D721Med (cell line): ENCODE data around the gene ADIPOR1.
A peak's percentile ranks its signal among the peaks of the same experiment; 100 is the strongest.
"Not testable (repeated sequence)": the region's sequence is repeated elsewhere in the genome, so short reads cannot be mapped to it uniquely, and the experiment has no call there.

Experiments
- DNase-seq: peaks from one replicate; pipeline ENCODE4 v3.0.0; 2011; ENCODE audit warnings: low spot score; ENCODE audit not compliant: insufficient read length
- FAIRE-seq: peaks from 2 replicates; lab custom pipeline; 2011; peaks lifted over from hg19 to GRCh38; lab: Jason Lieb, UNC
- TF ChIP-seq, protein P1 (sequence below): IDR thresholded peaks from 2 replicates; pipeline ENCODE4 v1.5.1; 2012; ENCODE audit warnings: mild to moderate bottlenecking, control low read depth; ENCODE audit not compliant: insufficient read depth; ENCODE audit errors: missing control alignments

ADIPOR1 gene

DNA sequence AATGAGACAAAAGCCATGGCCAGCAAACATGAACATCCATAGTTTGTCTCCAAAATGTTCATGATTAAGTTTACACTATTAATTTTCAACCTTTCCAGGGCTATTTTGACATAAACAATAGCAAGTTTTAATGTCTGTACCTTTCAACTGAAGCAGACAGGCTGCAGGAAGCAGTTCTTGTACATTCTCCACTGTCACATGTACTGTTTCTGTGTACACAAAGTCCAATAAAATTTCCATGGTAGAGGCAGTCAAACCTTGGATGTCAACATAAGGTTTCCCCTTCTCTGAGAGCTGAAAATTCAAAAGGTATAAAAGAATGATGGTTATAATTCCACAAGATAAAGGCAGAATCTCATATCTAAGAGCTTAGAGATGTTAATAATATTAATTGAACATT is 38.5 kb downstream of the ADIPOR1 start:
- no peak for FAIRE-seq
- DNase-seq: no peak
- TF ChIP-seq, protein P1, sequence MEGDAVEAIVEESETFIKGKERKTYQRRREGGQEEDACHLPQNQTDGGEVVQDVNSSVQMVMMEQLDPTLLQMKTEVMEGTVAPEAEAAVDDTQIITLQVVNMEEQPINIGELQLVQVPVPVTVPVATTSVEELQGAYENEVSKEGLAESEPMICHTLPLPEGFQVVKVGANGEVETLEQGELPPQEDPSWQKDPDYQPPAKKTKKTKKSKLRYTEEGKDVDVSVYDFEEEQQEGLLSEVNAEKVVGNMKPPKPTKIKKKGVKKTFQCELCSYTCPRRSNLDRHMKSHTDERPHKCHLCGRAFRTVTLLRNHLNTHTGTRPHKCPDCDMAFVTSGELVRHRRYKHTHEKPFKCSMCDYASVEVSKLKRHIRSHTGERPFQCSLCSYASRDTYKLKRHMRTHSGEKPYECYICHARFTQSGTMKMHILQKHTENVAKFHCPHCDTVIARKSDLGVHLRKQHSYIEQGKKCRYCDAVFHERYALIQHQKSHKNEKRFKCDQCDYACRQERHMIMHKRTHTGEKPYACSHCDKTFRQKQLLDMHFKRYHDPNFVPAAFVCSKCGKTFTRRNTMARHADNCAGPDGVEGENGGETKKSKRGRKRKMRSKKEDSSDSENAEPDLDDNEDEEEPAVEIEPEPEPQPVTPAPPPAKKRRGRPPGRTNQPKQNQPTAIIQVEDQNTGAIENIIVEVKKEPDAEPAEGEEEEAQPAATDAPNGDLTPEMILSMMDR: no peak

DNA sequence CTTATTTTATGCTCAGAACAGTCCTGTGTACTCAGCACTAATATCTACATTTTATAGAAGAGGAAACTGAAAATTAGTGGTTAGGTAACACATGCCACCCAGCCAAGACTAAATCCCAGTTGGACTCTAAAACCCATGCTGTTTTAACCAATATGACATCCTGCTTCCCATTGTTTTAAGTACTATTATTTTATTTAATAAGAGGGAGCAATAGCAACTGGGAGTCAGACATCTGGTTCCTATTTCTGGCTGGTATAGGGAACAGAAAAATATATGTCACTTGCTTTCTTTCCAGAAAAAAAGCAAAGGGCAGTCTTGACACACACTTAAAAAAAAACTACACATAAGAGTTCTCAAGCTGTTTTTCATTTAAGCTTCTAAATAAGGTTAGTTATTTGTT is 43.0 kb downstream of the ADIPOR1 start:
- FAIRE-seq: no peak
- DNase-seq: no peak
- TF ChIP-seq, protein P1: no peak

DNA sequence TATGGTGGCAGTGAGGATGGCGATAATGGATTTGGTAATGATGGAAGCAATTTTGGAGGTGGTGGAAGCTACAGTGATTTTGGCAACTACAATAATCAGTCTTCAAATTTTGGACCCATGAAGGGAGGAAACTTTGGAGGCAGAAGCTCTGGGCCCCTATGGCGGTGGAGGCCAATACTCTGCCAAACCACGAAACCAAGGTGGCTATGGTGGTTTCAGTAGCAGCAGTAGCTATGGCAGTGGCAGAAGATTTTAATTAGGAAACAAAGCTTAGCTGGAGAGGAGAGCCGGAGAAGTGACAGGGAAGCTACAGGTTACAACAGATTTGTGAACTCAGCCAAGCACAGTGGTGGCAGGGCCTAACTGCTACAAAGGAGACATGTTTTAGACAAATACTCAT is 45.6 kb downstream of the ADIPOR1 start:
- not testable (repeated sequence) for DNase-seq, FAIRE-seq

DNA sequence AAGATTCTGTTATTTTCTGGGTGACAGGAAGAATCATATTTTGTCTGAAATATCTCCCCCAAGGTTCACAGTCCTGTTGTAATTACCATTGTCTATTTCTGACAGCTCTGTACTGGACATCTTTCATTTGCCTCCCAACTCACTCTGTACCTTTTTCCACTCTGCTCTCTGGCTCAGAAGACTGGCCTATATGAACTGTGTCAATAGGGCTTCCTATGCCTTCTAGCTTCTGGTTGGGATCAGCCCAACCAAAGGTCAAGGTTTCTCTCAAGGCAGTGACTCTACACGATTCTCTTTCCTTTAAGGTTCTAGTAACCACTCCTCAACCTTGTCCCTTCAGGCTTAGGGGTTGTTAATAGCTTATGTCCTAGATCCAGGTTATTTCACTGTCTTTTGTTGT is 48.6 kb downstream of the ADIPOR1 start:
- FAIRE-seq (no peak), DNase-seq (no peak)
- TF ChIP-seq, protein P1: no peak

DNA sequence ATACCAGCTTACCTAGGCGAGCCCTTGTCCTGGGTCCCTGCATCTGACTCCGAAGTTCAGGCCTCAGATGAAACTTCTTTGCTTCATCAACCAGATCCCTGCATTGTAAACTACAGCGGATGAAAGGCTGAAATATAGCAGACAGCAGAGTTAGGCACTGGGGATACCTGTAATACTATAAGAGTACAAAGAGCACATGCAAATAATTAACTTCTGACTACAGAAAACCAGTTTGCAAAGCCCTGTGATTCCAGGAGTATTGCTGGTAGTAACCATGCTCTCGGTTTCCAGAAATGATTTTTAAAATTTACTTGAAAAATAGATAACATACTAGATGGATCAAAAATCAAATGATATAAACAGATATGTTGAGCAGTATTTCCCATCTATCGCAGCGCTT is 49.1 kb downstream of the ADIPOR1 start:
- FAIRE-seq (no peak), DNase-seq (no peak)
- TF ChIP-seq, protein P1: no peak

DNA sequence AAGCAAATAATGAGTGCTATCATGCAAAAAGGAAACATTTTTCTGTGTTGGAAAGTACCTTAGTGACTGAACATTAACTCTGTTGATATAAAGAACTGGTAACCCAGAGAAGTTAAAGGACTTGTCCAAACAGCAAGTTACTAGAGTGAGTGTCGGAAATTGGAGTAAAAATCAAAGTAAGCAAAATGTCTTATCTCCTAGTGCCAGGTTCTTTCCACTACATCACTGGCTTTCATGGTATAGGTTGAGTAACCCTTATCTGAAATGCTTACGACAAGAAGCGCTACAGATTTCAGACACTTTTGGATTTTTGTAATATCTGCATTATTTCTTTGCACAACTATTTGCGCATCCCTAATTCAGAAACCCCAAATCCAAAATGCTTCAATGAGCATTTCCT is 52.8 kb downstream of the ADIPOR1 start:
- peak; percentile 76 for FAIRE-seq

DNA sequence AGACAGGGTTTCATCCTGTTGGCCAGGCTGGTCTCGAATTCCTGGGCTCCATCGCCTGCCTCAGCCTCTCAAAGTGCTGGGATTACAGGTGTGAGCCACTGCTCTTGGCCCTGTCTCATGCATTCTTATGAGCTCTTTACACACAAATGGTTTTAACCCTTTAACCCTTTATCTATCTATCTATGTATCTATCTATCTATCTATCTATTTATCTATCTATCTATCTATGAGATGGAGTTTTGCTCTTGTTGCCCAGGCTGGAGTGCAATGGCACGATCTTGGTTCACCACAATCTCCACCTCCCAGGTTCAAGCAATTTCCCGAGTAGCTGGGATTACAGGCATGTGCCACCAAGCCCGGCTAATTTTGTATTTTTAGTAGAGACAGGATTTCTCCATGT is 54.3 kb downstream of the ADIPOR1 start:
- FAIRE-seq, DNase-seq: not testable (repeated sequence)

More for the DNA sequence above, 52.8 kb downstream of the ADIPOR1 start:
- TF ChIP-seq, protein P1: no peak
- no peak for DNase-seq

DNA sequence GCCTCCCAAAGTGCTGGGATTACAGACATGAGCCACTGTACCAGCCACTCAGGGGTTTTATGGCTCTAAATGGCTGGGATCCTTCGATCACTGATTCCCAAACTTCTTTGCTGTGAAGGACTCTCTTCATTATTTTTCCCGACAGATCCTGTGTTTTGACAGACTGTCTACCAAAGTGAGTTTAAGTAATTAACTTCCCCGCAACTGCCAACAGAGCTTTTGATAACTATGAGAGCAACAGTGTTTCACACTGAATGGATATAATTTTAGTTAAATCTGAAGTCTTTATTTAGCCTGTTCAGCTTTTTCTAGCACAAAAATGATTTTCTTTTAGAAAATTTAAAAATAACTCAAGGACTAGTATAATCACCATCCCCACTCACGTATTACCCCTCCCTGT is 56.6 kb downstream of the ADIPOR1 start:
- FAIRE-seq: no peak

More for the DNA sequence above, 56.6 kb downstream of the ADIPOR1 start:
- no peak for DNase-seq
- TF ChIP-seq, protein P1: no peak
